Mucosa of descending colon (tissue), 3 donors: ENCODE measurements around the gene OR4D1. TPM values are rescaled to one million over a fixed set of nuclear protein-coding genes. Genes with fewer than 3 reads are reported as not detected.

Experiments used
- ATAC-seq: fragments of 200-7000 bp; cut with Tn5 transposase; one replicate; pipeline ENCODE4 v1.9.1; 2020; ENCODE audit warnings: mild to moderate bottlenecking, moderate library complexity
- DNase-seq, 3 donors: peaks; one replicate each; pipeline ENCODE4 v3.0.0-alpha.2; 2020
- H3K36me3 ChIP-seq: fragments of 200-600 bp; one replicate; pipeline ENCODE4 v1.8.0; 2021; ENCODE audit warnings: low read depth, mild to moderate bottlenecking
- H3K4me1 ChIP-seq: fragments of 200-600 bp; one replicate; pipeline ENCODE4 v1.8.0; 2021; ENCODE audit warnings: low read depth, mild to moderate bottlenecking
- H3K4me3 ChIP-seq: fragments of 200-600 bp; one replicate; pipeline ENCODE4 v1.8.0; 2021; ENCODE audit warnings: mild to moderate bottlenecking
- H3K9me3 ChIP-seq: fragments of 200-600 bp; one replicate; pipeline ENCODE4 v1.8.0; 2021; ENCODE audit warnings: mild to moderate bottlenecking
- CTCF ChIP-seq: fragments of 200-600 bp; IDR thresholded peaks from one replicate; pipeline ENCODE4 v1.8.0; 2022; ENCODE audit warnings: antibody characterized with exemption, mild to moderate bottlenecking
- intact Hi-C, 2 donors: fragments of 100-400 bp; cut with DNase I in 1 of 2; cut with micrococcal nuclease in 1 of 2; formaldehyde crosslinking; loops; one replicate each; pipeline versions ENCODE4 v1.11.0 to v1.11.1; 2022; cut with DNase I, micrococcal nuclease
- total RNA-seq, 3 donors: library from RNA; stranded (reverse); fragmentation: NEBNext Ultra II Directional in 2 of 3; extraction: Animal tissue kit (Norgen Biotek cat#: 25700) in 2 of 3; gene quantifications; one replicate each; pipeline versions ENCODE4 v1.2.1 to v1.2.4, GENCODE V29; 2021 to 2023
- donor health status: DM: no; HTN: no; CAD: no; lungs with moderate emphysema.
- donor health status: DM: no; HTN: no; CAD: no.
- donor health status: DM: no; HTN: yes; CAD: no.

The OR4D1 gene
- total RNA-seq, 3 donors from 2014 or later = not detected

- Histone ChIP-seq H3K4me1 (no peaks in the 10 kb centered on the region), H3K9me3 (no peaks in the 10 kb centered on the region), H3K4me3 (no peak overlapping the region), H3K36me3 (no peaks in the 10 kb centered on the region)
- intact Hi-C loops = no loop called here
- ATAC-seq (no peak), DNase-seq (no peak)
- TF ChIP-seq CTCF = no peak
These were observed 45.6 kb downstream of the OR4D1 start for GRCh38 chr17:58193641-58194255.

GRCh38 chr17:58195518-58196123 is 47.4 kb downstream of the OR4D1 start:
- H3K9me3 ChIP-seq = no peaks in the 10 kb centered on the region
- no peaks in the 10 kb centered on the region for H3K4me1 ChIP-seq
- intact Hi-C loops = no loop called here
- no peak for TF ChIP-seq CTCF
- DNase-seq (no peak), ATAC-seq (no peak)
- H3K4me3 ChIP-seq = no peak overlapping the region
- no peaks in the 10 kb centered on the region for H3K36me3 ChIP-seq

- Histone ChIP-seq H3K9me3 (no peaks in the 10 kb centered on the region), H3K4me3 (no peak overlapping the region), H3K36me3 (no peaks in the 10 kb centered on the region), H3K4me1 (no peaks in the 10 kb centered on the region)
- DNase-seq (no peak), ATAC-seq (no peak)
- intact Hi-C loops = no loop called here
- TF ChIP-seq CTCF = no peak
These were observed 48.4 kb downstream of the OR4D1 start for GRCh38 chr17:58196610-58197009.

- ATAC-seq (peak; percentile 77), DNase-seq (peak in 2 of 3 donors; percentile 50 to 52)
- Histone ChIP-seq H3K4me1 (no peaks in the 10 kb centered on the region), H3K9me3 (no peaks in the 10 kb centered on the region), H3K36me3 (no peaks in the 10 kb centered on the region), H3K4me3 (no peak overlapping the region)
- TF ChIP-seq CTCF = peak; percentile 13
- intact Hi-C loops = no loop called here
These were observed 51.9 kb downstream of the OR4D1 start for GRCh38 chr17:58200024-58200633.

GRCh38 chr17:58202859-58203258 is 54.7 kb downstream of the OR4D1 start:
- no peaks in the 10 kb centered on the region for H3K4me1 ChIP-seq
- H3K9me3 ChIP-seq = no peaks in the 10 kb centered on the region
- no peak for TF ChIP-seq CTCF
- H3K36me3 ChIP-seq = no peaks in the 10 kb centered on the region
- no peak for DNase-seq
- intact Hi-C loops = no loop called here
- ATAC-seq = no peak
- H3K4me3 ChIP-seq = no peak overlapping the region
